ENCODE data around the gene HS3ST5. TPM values are rescaled to one million over a fixed set of nuclear protein-coding genes. Genes with fewer than 3 reads are reported as not detected.

HS3ST5 gene
- total RNA-seq, 4 donors from 2014 or later = not detected

DNA sequence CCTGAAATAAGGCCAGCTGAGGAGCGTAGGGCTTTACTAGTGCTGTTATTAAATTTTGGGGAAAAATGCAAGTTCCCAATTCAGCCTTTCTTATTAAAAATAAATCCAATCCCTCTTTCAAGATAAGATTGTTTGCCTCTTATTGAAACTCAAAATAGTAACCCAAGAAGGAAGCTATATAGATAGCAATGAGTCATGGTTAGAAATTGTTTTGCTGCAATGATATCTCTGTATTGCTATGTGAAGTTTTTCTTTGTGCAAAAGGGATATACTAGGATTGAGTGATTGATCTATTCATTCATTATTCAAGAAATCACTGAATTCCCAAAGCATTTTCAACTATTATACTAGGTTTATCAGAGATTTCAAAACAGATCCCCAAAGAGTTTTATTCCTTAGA, 278.9 kb downstream of the HS3ST5 start:
- Histone ChIP-seq H3K9me3 (no peaks in the 10 kb centered on the region), H3K4me3 (replicated peaks in 1 of 3) (no peak overlapping the region), H3K36me3 (no peaks in the 10 kb centered on the region), H3K27ac (no peak overlapping the region), H3K4me1 (no peaks in the 10 kb centered on the region), H3K27me3 (no peaks in the 10 kb centered on the region)
- no peak for DNase-seq
- WGBS, 2 donors = 97 to 100% methylated on average over 1 of the region's 1 CpG
- intact Hi-C loops (cut with DNase I) = no loop called here
- TF ChIP-seq, protein P1, sequence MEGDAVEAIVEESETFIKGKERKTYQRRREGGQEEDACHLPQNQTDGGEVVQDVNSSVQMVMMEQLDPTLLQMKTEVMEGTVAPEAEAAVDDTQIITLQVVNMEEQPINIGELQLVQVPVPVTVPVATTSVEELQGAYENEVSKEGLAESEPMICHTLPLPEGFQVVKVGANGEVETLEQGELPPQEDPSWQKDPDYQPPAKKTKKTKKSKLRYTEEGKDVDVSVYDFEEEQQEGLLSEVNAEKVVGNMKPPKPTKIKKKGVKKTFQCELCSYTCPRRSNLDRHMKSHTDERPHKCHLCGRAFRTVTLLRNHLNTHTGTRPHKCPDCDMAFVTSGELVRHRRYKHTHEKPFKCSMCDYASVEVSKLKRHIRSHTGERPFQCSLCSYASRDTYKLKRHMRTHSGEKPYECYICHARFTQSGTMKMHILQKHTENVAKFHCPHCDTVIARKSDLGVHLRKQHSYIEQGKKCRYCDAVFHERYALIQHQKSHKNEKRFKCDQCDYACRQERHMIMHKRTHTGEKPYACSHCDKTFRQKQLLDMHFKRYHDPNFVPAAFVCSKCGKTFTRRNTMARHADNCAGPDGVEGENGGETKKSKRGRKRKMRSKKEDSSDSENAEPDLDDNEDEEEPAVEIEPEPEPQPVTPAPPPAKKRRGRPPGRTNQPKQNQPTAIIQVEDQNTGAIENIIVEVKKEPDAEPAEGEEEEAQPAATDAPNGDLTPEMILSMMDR (IDR thresholded peaks at IDR 0.05) = no peak
- TF ChIP-seq POLR2A (IDR thresholded peaks at IDR 0.05) = no peak

DNA sequence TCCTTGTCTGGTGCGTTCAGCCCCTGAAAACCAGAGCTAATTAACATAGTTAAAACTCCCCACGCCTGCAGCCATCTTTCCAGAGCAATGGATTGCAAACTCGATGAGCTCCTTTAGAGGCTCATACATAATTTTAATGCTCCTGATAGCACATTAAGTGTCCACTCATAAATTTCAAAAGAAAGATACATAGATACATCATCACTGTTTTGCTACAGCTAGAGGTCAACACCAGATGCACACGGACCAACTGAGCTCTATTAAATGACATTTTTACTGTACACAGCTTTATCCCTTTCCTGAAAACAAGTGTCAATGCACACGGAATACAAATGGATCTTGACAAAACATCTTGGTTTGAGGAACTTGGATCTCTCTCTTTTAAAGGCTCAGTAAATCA, 280.6 kb downstream of the HS3ST5 start:
- TF ChIP-seq, protein P1 (IDR thresholded peaks at IDR 0.05) = no peak
- no peak for TF ChIP-seq POLR2A (IDR thresholded peaks at IDR 0.05)
- no peak for DNase-seq
- Histone ChIP-seq H3K4me3 (replicated peaks in 1 of 3) (no peak overlapping the region), H3K27me3 (no peaks in the 10 kb centered on the region), H3K36me3 (no peaks in the 10 kb centered on the region), H3K27ac (no peak overlapping the region), H3K4me1 (no peaks in the 10 kb centered on the region), H3K9me3 (no peaks in the 10 kb centered on the region)
- intact Hi-C loops (cut with DNase I) = no loop called here
- WGBS, 2 donors = 79 to 81% methylated on average over 5 of the region's 5 CpGs

DNA sequence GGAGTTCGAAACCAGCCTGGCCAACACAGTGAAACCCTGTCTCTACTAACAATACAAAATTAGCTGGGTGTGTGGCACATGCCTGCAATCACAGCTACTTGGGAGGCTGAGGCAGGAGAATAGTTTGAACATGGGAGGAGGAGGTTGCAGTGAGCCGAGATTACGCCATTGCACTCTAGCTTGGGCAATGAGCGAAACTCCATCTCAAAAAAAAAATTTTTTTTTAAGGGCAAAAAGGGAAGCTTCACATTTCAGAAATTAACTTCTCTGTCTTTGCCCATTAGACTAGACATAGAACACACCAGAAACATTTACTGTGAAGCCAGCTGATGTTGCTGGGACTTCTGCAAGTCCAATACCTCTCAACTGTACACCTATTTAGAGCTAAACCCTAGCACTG, 281.1 kb downstream of the HS3ST5 start:
- Histone ChIP-seq H3K27ac (no peak overlapping the region), H3K4me3 (replicated peaks in 1 of 3) (no peak overlapping the region), H3K4me1 (no peaks in the 10 kb centered on the region), H3K9me3 (no peaks in the 10 kb centered on the region), H3K27me3 (no peaks in the 10 kb centered on the region), H3K36me3 (no peaks in the 10 kb centered on the region)
- TF ChIP-seq, protein P1 (IDR thresholded peaks at IDR 0.05) = no peak
- TF ChIP-seq POLR2A (IDR thresholded peaks at IDR 0.05) = no peak
- DNase-seq = no peak
- 93% methylated on average over 4 of the region's 4 CpGs for WGBS, 2 donors
- intact Hi-C loops (cut with DNase I) = no loop called here

DNA sequence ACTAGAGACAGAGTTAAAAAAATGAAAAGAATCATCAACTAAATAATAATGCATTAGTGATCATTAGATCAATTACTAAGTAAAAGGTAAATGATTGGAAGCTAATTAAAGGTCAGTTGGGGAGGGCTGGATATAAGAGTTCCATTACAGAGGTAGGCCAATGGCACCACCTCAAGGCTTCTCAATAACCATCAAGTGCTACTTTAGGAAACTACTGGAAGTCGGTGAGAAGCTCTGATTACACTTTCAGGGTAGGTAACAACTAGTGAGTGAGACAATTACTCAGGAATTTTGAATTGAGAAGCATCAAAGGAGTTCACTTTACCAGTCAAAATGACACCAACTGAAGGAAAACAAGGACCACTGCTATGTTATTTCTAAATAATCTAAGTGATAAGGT, 281.7 kb downstream of the HS3ST5 start:
- H3K9me3 ChIP-seq = no peaks in the 10 kb centered on the region
- H3K27me3 ChIP-seq = no peaks in the 10 kb centered on the region
- no peak for DNase-seq
- TF ChIP-seq POLR2A (IDR thresholded peaks at IDR 0.05) = no peak
- TF ChIP-seq, protein P1 (IDR thresholded peaks at IDR 0.05) = no peak
- H3K27ac ChIP-seq = no peak overlapping the region
- no peak overlapping the region for H3K4me3 ChIP-seq (replicated peaks in 1 of 3)
- no peaks in the 10 kb centered on the region for H3K36me3 ChIP-seq
- intact Hi-C loops (cut with DNase I) = no loop called here
- WGBS, 2 donors = 33 to 50% methylated on average over 1 of the region's 1 CpG
- no peaks in the 10 kb centered on the region for H3K4me1 ChIP-seq

DNA sequence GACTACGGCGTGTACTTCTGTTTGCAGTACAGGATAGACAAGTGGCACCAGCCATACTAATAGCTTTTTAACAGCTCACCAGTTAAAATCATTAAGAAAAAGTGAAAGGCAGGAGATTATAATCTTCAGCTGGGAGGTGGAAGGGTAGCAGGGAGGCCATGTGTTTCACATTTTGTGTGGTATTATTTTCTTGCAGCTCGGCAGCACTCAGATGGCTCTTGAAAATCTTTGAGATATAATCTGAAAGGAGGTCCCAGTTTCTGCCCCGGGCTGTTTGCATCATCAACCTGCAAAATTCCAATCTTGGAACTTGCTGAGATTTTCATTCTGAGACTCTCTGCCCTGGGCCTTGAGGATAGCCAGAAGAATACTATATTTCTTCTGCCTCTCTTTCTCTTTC, 284.4 kb downstream of the HS3ST5 start:
- WGBS, 2 donors = 71 to 73% methylated on average over 4 of the region's 4 CpGs
- no peak overlapping the region for H3K4me3 ChIP-seq (replicated peaks in 1 of 3)
- intact Hi-C loops (cut with DNase I) = no loop called here
- no peaks in the 10 kb centered on the region for H3K9me3 ChIP-seq
- H3K27me3 ChIP-seq = no peaks in the 10 kb centered on the region
- no peaks in the 10 kb centered on the region for H3K36me3 ChIP-seq
- no peak overlapping the region for H3K27ac ChIP-seq
- TF ChIP-seq, protein P1 (IDR thresholded peaks at IDR 0.05) = no peak
- no peak for TF ChIP-seq POLR2A (IDR thresholded peaks at IDR 0.05)
- no peak for DNase-seq
- H3K4me1 ChIP-seq = no peaks in the 10 kb centered on the region

Measured in thyroid gland (tissue), 4 donors.